Spleen (tissue), 11 donors: Measurements from ENCODE around the gene GPR78. TPM values are rescaled to one million over a fixed set of nuclear protein-coding genes. Genes with fewer than 3 reads are reported as not detected.

ENCODE experiments used
- DNase-seq: peaks from one replicate; pipeline ENCODE4 v3.0.0-alpha.2; 2020
- H3K27ac ChIP-seq, 8 donors: fragments of 200-600 bp; sonication (generic) in 7 of 8; 1 replicate in 4 of 8; 2 replicates in 4 of 8; pipeline versions ENCODE4 v1.5.0 to v1.8.0; 2016 to 2021; ENCODE audit warnings: inconsistent platforms in 4 of 8, mild to moderate bottlenecking in 4 of 8, moderate library complexity in 1 of 8
- H3K27me3 ChIP-seq, 7 donors: fragments of 200-600 bp; sonication (generic) in 6 of 7; replicated peaks in 1 of 7; 1 replicate in 4 of 7; 2 replicates in 3 of 7; pipeline versions ENCODE4 v1.5.0 to v1.8.0; 2016 to 2021; ENCODE audit warnings: inconsistent platforms in 3 of 7, mild to moderate bottlenecking in 1 of 7
- H3K36me3 ChIP-seq, 6 donors: fragments of 200-600 bp; sonication (generic) in 5 of 6; 1 replicate in 4 of 6; 2 replicates in 2 of 6; pipeline versions ENCODE4 v1.5.0 to v1.8.0; 2016 to 2021; ENCODE audit warnings: inconsistent platforms in 2 of 6
- H3K4me1 ChIP-seq, 6 donors: fragments of 200-600 bp; sonication (generic) in 5 of 6; 1 replicate in 3 of 6; 2 replicates in 3 of 6; pipeline versions ENCODE4 v1.5.0 to v1.8.0; 2016 to 2021; ENCODE audit warnings: inconsistent platforms in 3 of 6
- H3K4me3 ChIP-seq, 8 donors: fragments of 200-600 bp; sonication (generic) in 7 of 8; 1 replicate in 4 of 8; 2 replicates in 4 of 8; pipeline versions ENCODE4 v1.5.0 to v1.8.0; 2016 to 2021; ENCODE audit warnings: inconsistent platforms in 4 of 8, mild to moderate bottlenecking in 4 of 8, moderate library complexity in 2 of 8
- H3K9me3 ChIP-seq, 8 donors: fragments of 200-600 bp; sonication (generic) in 7 of 8; 1 replicate in 4 of 8; 2 replicates in 4 of 8; pipeline versions ENCODE4 v1.5.0 to v1.8.0; 2016 to 2021; ENCODE audit warnings: inconsistent platforms in 4 of 8
- CTCF ChIP-seq, 11 experiments: fragments of 200-600 bp in 7 of 11; fragments of 450-650 bp in 4 of 11; sonication (generic) in 4 of 11; IDR thresholded peaks in 8 of 11; conservative IDR thresholded peaks in 3 of 11; 1 replicate in 7 of 11; 2 replicates in 4 of 11; pipeline versions ENCODE4 v1.4.0 to v1.8.0; 2016 to 2021; ENCODE audit warnings: antibody characterized with exemption in 11 of 11, inconsistent platforms in 4 of 11, mild to moderate bottlenecking in 1 of 11
- POLR2A ChIP-seq, 3 donors: fragments of 450-650 bp; IDR thresholded peaks; one replicate each; pipeline ENCODE4 v1.5.1; 2017; ENCODE audit warnings: antibody characterized with exemption in 3 of 3, mild to moderate bottlenecking in 1 of 3
- POLR2AphosphoS5 ChIP-seq, 3 donors: sonication (generic); formaldehyde crosslinking; IDR thresholded peaks; one replicate each; pipeline ENCODE4 v1.5.1; 2017; ENCODE audit warnings: antibody characterized with exemption in 3 of 3
- WGBS, 5 donors: extraction: QIAGEN DNeasy Blood & Tissue Kit in 3 of 5; methylation state at CpG; one replicate each; pipeline versions ENCODE4 v1.1.5 to v1.1.7; 2013 to 2018; 5-methylcytosine and 5-hydroxymethylcytosine counted together
- intact Hi-C: fragments of 100-400 bp; cut with DNase I; formaldehyde crosslinking; loops from one replicate; pipeline ENCODE4 v1.15.0; 2023; ENCODE audit warnings: low total_unique reads
- polyA plus RNA-seq, 3 donors: library from polyadenylated mRNA; stranded (reverse); fragments of 200-250 nt; gene quantifications; one replicate each; pipeline ENCODE4 v1.2.1, GENCODE V29; 2013
- total RNA-seq, 7 donors: library from RNA; depleted of rRNA in 3 of 7; stranded (reverse); fragments of >200 nt in 3 of 7; fragmentation: NEBNext Ultra II Directional in 4 of 7; extraction: Animal tissue kit (Norgen Biotek cat#: 25700) in 4 of 7; gene quantifications; one replicate each; pipeline versions ENCODE4 v1.1.0 to v1.2.1, GENCODE V29; 2016 to 2021
- donor health status: healthy with polysubstance abuse.
- donor health status: DM: no; HTN: no; CAD: no; lungs with moderate emphysema.
- donor health status: DM: no; HTN: no; CAD: no.
- donor health status: Bipolar disorder and iron deficiency.
- donor health status: healthy.
- donor health status: DM: no; HTN: no; CAD: no.
- donor health status: DM: yes; HTN: yes; CAD: no.

Gene GPR78
- total and polyA plus RNA-seq, 10 donors: 0.07 to 1.5 (median 0.12) TPM; not detected in 5

- DNase-seq: peak; percentile 41
- Histone ChIP-seq H3K27ac (no peak overlapping the region), H3K4me3 (no peak overlapping the region), H3K9me3 (peaks cover 0 to 5% (median 0%) of the 10 kb centered on the region in 8 donors), H3K4me1 (no peaks in the 10 kb centered on the region), H3K36me3 (no peaks in the 10 kb centered on the region), H3K27me3 (peaks cover 0 to 16% (median 0%) of the 10 kb centered on the region in 7 donors)
- WGBS, 5 donors: 80 to 88% (median 85%) methylated on average over 17 of the region's 17 CpGs
- TF ChIP-seq POLR2AphosphoS5 (IDR thresholded peaks at IDR 0.05): no peak
- no peak for TF ChIP-seq POLR2A (IDR thresholded peaks at IDR 0.05)
- TF ChIP-seq CTCF (IDR thresholded peaks at IDR 0.05 in 8 of 11, conservative IDR thresholded peaks at IDR 0.05 in 3 of 11): no peak
- intact Hi-C loops: no loop called here
Measured at GRCh38 chr4:8556341-8557150, 23.6 kb upstream of the GPR78 start.

- peak; percentile 68 for DNase-seq
- WGBS, 5 donors: 69 to 81% (median 77%) methylated on average over 20 to 21 of the region's 21 CpGs
- intact Hi-C loops: no loop called here
Measured at GRCh38 chr4:8557151-8558076, 22.8 kb upstream of the GPR78 start.

GRCh38 chr4:8558080-8558960 is 21.9 kb upstream of the GPR78 start:
- TF ChIP-seq CTCF (IDR thresholded peaks at IDR 0.05 in 8 of 11, conservative IDR thresholded peaks at IDR 0.05 in 3 of 11) (no peak), POLR2A (IDR thresholded peaks at IDR 0.05) (no peak), POLR2AphosphoS5 (IDR thresholded peaks at IDR 0.05) (no peak)
- H3K4me1 ChIP-seq: no peaks in the 10 kb centered on the region
- H3K27me3 ChIP-seq: peaks cover 0 to 16% (median 0%) of the 10 kb centered on the region in 7 donors
- DNase-seq: peak; percentile 42
- no peak overlapping the region for H3K27ac ChIP-seq
- H3K9me3 ChIP-seq: no peaks in the 10 kb centered on the region
- H3K36me3 ChIP-seq: no peaks in the 10 kb centered on the region
- 82 to 87% (median 85%) methylated on average over 14 to 21 of the region's 21 CpGs for WGBS, 5 donors
- intact Hi-C loops: no loop called here
- no peak overlapping the region for H3K4me3 ChIP-seq

More at GRCh38 chr4:8557151-8558076, 22.8 kb upstream of the GPR78 start:
- Histone ChIP-seq H3K4me3 (no peak overlapping the region), H3K27me3 (peaks cover 0 to 16% (median 0%) of the 10 kb centered on the region in 7 donors), H3K36me3 (no peaks in the 10 kb centered on the region), H3K4me1 (no peaks in the 10 kb centered on the region), H3K9me3 (no peaks in the 10 kb centered on the region), H3K27ac (no peak overlapping the region)
- TF ChIP-seq POLR2A (IDR thresholded peaks at IDR 0.05): no peak
- no peak for TF ChIP-seq POLR2AphosphoS5 (IDR thresholded peaks at IDR 0.05)
- TF ChIP-seq CTCF (IDR thresholded peaks at IDR 0.05 in 8 of 11, conservative IDR thresholded peaks at IDR 0.05 in 3 of 11): no peak
